SU-DHL-6 (cell line): ENCODE data around the gene ZBTB16.

ENCODE experiments used
- H2AFZ ChIP-seq: fragments of 200-600 bp; sonication (generic); 2 replicates; pipeline ENCODE4 v1.6.1; 2014; ENCODE audit warnings: low read depth, mild to moderate bottlenecking, moderate library complexity, mixed read lengths, antibody characterized with exemption, low read length; ENCODE audit not compliant: severe bottlenecking
- H3F3A ChIP-seq: fragments of 200-600 bp; shearing (Covaris generic); 2 replicates; pipeline ENCODE4 v1.6.0; 2016; ENCODE audit warnings: antibody characterized with exemption, mild to moderate bottlenecking; ENCODE audit not compliant: insufficient read depth
- H3K27ac ChIP-seq: fragments of 200-600 bp; sonication (generic); 2 replicates; pipeline ENCODE4 v1.5.1; 2016; ENCODE audit warnings: low read depth, mild to moderate bottlenecking, low read length, moderate library complexity, mixed read lengths
- H3K27me3 ChIP-seq: fragments of 200-600 bp; sonication (generic), shearing (Covaris generic); 2 replicates; pipeline ENCODE4 v1.6.0; 2014; ENCODE audit warnings: mild to moderate bottlenecking, low read length
- H3K36me3 ChIP-seq: fragments of 200-600 bp; sonication (generic); 2 replicates; pipeline ENCODE4 v1.6.1; 2014; ENCODE audit warnings: mild to moderate bottlenecking, low read length, mixed read lengths
- H3K4me2 ChIP-seq: fragments of 300-600, 200-600 bp; shearing (Covaris generic), sonication (generic); 2 replicates; pipeline ENCODE4 v1.6.0; 2014; ENCODE audit warnings: low read length, low read depth, mild to moderate bottlenecking; ENCODE audit not compliant: poor library complexity, severe bottlenecking
- H3K4me3 ChIP-seq: fragments of 200-600 bp; sonication (generic); 2 replicates; pipeline ENCODE4 v1.5.1; 2014; ENCODE audit warnings: antibody characterized with exemption, low read length, mild to moderate bottlenecking, mixed read lengths; ENCODE audit not compliant: insufficient read depth, poor library complexity, severe bottlenecking
- H3K79me2 ChIP-seq: fragments of 200-600 bp; sonication (generic); 2 replicates; pipeline ENCODE4 v1.6.1; 2014; ENCODE audit warnings: mild to moderate bottlenecking, low read length, moderate library complexity; ENCODE audit not compliant: insufficient read depth
- H3K9ac ChIP-seq: fragments of 200-600 bp; sonication (generic); 2 replicates; pipeline ENCODE4 v1.7.0; 2014; ENCODE audit warnings: mild to moderate bottlenecking, low read length
- H3K9me2 ChIP-seq: fragments of 200-600 bp; sonication (generic); replicated peaks from 2 replicates; pipeline ENCODE4 v1.6.1; 2014; ENCODE audit warnings: low read length; ENCODE audit not compliant: insufficient read depth
- H3K9me3 ChIP-seq: fragments of 200-600 bp; sonication (generic); 2 replicates; pipeline ENCODE4 v1.6.1; 2014; ENCODE audit warnings: low read length, mixed read lengths; ENCODE audit not compliant: insufficient read depth
- H4K20me1 ChIP-seq: fragments of 200-600 bp; sonication (generic); 2 replicates; pipeline ENCODE4 v1.6.1; 2014; ENCODE audit warnings: low read depth, mild to moderate bottlenecking, antibody characterized with exemption, low read length, moderate library complexity, mixed read lengths
- CTCF ChIP-seq: fragments of 200-600 bp; sonication (generic); IDR thresholded peaks from one replicate; pipeline ENCODE4 v1.5.1; 2017; ENCODE audit warnings: antibody characterized with exemption, mild to moderate bottlenecking, low read length, moderate library complexity; ENCODE audit not compliant: insufficient read depth, poor library complexity, severe bottlenecking
- EZH2phosphoT487 ChIP-seq: fragments of 200-600 bp; sonication (generic), shearing (Covaris generic); conservative IDR thresholded peaks from 2 replicates; pipeline ENCODE4 v1.6.1; 2018; ENCODE audit warnings: mild to moderate bottlenecking, antibody characterized with exemption, low read length, moderate library complexity, mixed read lengths

ZBTB16 gene

GRCh38 chr11:114260483-114260882, 201.0 kb downstream of the ZBTB16 start:
- H2AFZ ChIP-seq, result no peak overlapping the region

GRCh38 chr11:114261791-114262190, 202.3 kb downstream of the ZBTB16 start:
- Histone ChIP-seq H3K4me3 (no peak overlapping the region), H2AFZ (no peak overlapping the region), H3K27ac (no peak overlapping the region), H3K9ac (no peak overlapping the region), H3F3A (no peaks in the 10 kb centered on the region), H3K4me2 (no peak overlapping the region), H3K27me3 (no peaks in the 10 kb centered on the region), H3K79me2 (no peaks in the 10 kb centered on the region), H3K9me2 (no peaks in the 10 kb centered on the region), H3K9me3 (no peaks in the 10 kb centered on the region), H3K36me3 (no peaks in the 10 kb centered on the region), H4K20me1 (no peaks in the 10 kb centered on the region)
- TF ChIP-seq CTCF (no peak), EZH2phosphoT487 (no peak)

More at GRCh38 chr11:114260483-114260882, 201.0 kb downstream of the ZBTB16 start:
- no peaks in the 10 kb centered on the region for H4K20me1 ChIP-seq
- H3K9ac ChIP-seq, result no peak overlapping the region
- no peak overlapping the region for H3K4me3 ChIP-seq
- TF ChIP-seq CTCF (no peak), EZH2phosphoT487 (no peak)
- H3F3A ChIP-seq, result no peaks in the 10 kb centered on the region
- no peaks in the 10 kb centered on the region for H3K79me2 ChIP-seq
- H3K9me2 ChIP-seq, result no peaks in the 10 kb centered on the region
- H3K4me2 ChIP-seq, result no peak overlapping the region
- H3K36me3 ChIP-seq, result no peaks in the 10 kb centered on the region
- no peak overlapping the region for H3K27ac ChIP-seq
- H3K27me3 ChIP-seq, result no peaks in the 10 kb centered on the region
- no peaks in the 10 kb centered on the region for H3K9me3 ChIP-seq

GRCh38 chr11:114262681-114263512, 203.4 kb downstream of the ZBTB16 start:
- Histone ChIP-seq H3K9ac (no peak overlapping the region), H4K20me1 (no peaks in the 10 kb centered on the region), H3F3A (no peaks in the 10 kb centered on the region), H3K9me2 (no peaks in the 10 kb centered on the region), H3K4me2 (no peak overlapping the region), H3K4me3 (no peak overlapping the region), H3K27me3 (no peaks in the 10 kb centered on the region), H3K79me2 (no peaks in the 10 kb centered on the region), H3K9me3 (no peaks in the 10 kb centered on the region), H3K27ac (no peak overlapping the region), H2AFZ (no peak overlapping the region), H3K36me3 (no peaks in the 10 kb centered on the region)
- TF ChIP-seq CTCF (peak; percentile 34), EZH2phosphoT487 (no peak)
